Kidney (tissue), 14 donors: ENCODE data around the gene CLMN. TPM values are rescaled to one million over a fixed set of nuclear protein-coding genes. Genes with fewer than 3 reads are reported as not detected.

Experiments
- DNase-seq, 5 donors: peaks; one replicate each; pipeline ENCODE4 v3.0.0-alpha.2; 2013 to 2020
- FAIRE-seq: peaks from 2 replicates; lab custom pipeline; 2012; peaks lifted over from hg19 to GRCh38; lab: Jason Lieb, UNC
- H3K27ac ChIP-seq, 2 donors: one replicate each; pipeline ENCODE4 v1.7.0; 2013; ENCODE audit warnings: low read depth in 2 of 2, low read length in 2 of 2, inconsistent platforms in 1 of 2
- H3K27me3 ChIP-seq: one replicate; pipeline ENCODE4 v1.7.1; 2013; ENCODE audit warnings: low read length, inconsistent platforms; ENCODE audit not compliant: control insufficient read depth, insufficient read depth
- H3K36me3 ChIP-seq, 3 donors: one replicate each; pipeline versions ENCODE4 v1.7.0 to v1.7.1; 2013; ENCODE audit warnings: low read length in 3 of 3, control low read depth in 1 of 3, inconsistent platforms in 1 of 3; ENCODE audit not compliant: insufficient read depth in 3 of 3, control insufficient read depth in 2 of 3
- H3K4me1 ChIP-seq, 3 donors: one replicate each; pipeline versions ENCODE4 v1.7.0 to v1.7.1; 2013; ENCODE audit warnings: low read length in 3 of 3, inconsistent platforms in 1 of 3, low read depth in 1 of 3; ENCODE audit not compliant: control insufficient read depth in 2 of 3, insufficient read depth in 2 of 3
- H3K4me3 ChIP-seq, 3 donors: one replicate each; pipeline versions ENCODE4 v1.7.0 to v1.8.1; 2013; ENCODE audit warnings: low read length in 3 of 3, control low read depth in 1 of 3, inconsistent platforms in 1 of 3
- H3K9ac ChIP-seq, 3 donors: one replicate each; pipeline versions ENCODE4 v1.7.0 to v1.7.1; 2013; ENCODE audit warnings: low read length in 3 of 3, control low read depth in 1 of 3, inconsistent platforms in 1 of 3
- H3K9me3 ChIP-seq, 3 donors: one replicate each; pipeline versions ENCODE4 v1.7.0 to v1.7.1; 2013; ENCODE audit warnings: low read length in 3 of 3, control low read depth in 1 of 3, inconsistent platforms in 1 of 3; ENCODE audit not compliant: control insufficient read depth in 2 of 3, insufficient read depth in 1 of 3
- intact Hi-C: fragments of 100-400 bp; cut with DNase I; formaldehyde crosslinking; loops from one replicate; pipeline ENCODE4 v1.11.1; 2022
- polyA plus RNA-seq: library from polyadenylated mRNA; stranded (reverse); fragments of 350-450 nt; fragmentation: Illumina TruSeq; extraction: RNeasy Lipid Tissue Mini Kit (QIAGEN cat#74804); gene quantifications from one replicate; pipeline ENCODE4 v1.2.3, GENCODE V29; 2014; ENCODE audit warnings: low read depth, low replicate concordance; ENCODE audit not compliant: insufficient read depth
- total RNA-seq: library from RNA; stranded (reverse); fragmentation: NEBNext Ultra II Directional; extraction: Animal tissue kit (Norgen Biotek cat#: 25700); gene quantifications from one replicate; pipeline ENCODE4 v1.2.1, GENCODE V29; 2021
- TF ChIP-seq, protein P1 (sequence below): IDR thresholded peaks from 3 replicates; pipeline ENCODE4 v1.5.1; 2012; ENCODE audit warnings: mild to moderate bottlenecking, moderate library complexity, borderline replicate concordance; ENCODE audit not compliant: insufficient read depth; ENCODE audit errors: extremely low read depth
- donor health status: control.
- donor health status: control.
- donor health status: control.
- donor health status: control.
- donor health status: control.
- donor health status: DM: yes; HTN: yes; CAD: no.
- donor health status: Normal renal cell carcinoma (clear cell type).

The CLMN gene
- total and polyA plus RNA-seq, 2 donors from 2014 or later: 33.1 to 151 TPM

DNA sequence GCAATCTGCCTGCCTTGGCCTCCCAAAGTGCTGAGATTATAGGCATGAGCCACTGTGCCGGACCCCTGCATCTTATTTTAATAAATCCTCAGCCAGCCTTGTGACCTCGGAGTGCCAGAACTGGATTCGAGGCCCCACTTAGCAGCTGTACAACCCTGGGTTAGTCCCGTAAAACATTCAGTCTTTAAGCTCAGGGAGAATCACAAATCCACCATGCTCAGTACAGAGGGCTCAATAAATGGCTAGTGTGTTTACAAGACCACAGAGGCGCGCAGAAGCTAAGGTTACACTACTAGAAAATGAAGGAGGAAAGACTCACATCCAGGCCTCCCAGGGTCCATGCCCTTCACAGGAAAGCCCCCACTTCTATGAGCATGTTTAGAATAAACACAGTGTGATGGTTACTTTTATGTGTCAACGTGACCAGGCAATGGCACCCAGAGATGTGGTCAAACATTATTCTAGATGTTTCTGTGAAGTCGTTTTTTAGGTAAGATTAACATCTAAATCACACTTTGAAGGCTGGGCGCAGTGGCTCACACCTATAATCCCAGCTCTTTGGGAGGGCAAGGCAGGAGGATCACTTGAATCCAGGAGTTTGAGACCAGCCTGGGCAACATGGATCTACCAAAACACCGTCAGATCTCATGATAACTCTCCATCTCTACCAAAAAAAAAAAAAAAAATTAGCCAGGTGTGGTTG, 55.3 kb downstream of the CLMN start:
- peak overlapping the region; percentile 47 to 72 for H3K27ac ChIP-seq
- H3K4me3 ChIP-seq: no peak overlapping the region
- no peaks in the 10 kb centered on the region for H3K27me3 ChIP-seq
- peaks cover 2 to 39% (median 32%) of the 10 kb centered on the region in 3 donors for H3K4me1 ChIP-seq
- intact Hi-C loops: no loop called here
- FAIRE-seq (no peak), DNase-seq (no peak)
- no peak overlapping the region for H3K9ac ChIP-seq
- TF ChIP-seq, protein P1, sequence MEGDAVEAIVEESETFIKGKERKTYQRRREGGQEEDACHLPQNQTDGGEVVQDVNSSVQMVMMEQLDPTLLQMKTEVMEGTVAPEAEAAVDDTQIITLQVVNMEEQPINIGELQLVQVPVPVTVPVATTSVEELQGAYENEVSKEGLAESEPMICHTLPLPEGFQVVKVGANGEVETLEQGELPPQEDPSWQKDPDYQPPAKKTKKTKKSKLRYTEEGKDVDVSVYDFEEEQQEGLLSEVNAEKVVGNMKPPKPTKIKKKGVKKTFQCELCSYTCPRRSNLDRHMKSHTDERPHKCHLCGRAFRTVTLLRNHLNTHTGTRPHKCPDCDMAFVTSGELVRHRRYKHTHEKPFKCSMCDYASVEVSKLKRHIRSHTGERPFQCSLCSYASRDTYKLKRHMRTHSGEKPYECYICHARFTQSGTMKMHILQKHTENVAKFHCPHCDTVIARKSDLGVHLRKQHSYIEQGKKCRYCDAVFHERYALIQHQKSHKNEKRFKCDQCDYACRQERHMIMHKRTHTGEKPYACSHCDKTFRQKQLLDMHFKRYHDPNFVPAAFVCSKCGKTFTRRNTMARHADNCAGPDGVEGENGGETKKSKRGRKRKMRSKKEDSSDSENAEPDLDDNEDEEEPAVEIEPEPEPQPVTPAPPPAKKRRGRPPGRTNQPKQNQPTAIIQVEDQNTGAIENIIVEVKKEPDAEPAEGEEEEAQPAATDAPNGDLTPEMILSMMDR: no peak
- H3K9me3 ChIP-seq: no peaks in the 10 kb centered on the region
- no peaks in the 10 kb centered on the region for H3K36me3 ChIP-seq

DNA sequence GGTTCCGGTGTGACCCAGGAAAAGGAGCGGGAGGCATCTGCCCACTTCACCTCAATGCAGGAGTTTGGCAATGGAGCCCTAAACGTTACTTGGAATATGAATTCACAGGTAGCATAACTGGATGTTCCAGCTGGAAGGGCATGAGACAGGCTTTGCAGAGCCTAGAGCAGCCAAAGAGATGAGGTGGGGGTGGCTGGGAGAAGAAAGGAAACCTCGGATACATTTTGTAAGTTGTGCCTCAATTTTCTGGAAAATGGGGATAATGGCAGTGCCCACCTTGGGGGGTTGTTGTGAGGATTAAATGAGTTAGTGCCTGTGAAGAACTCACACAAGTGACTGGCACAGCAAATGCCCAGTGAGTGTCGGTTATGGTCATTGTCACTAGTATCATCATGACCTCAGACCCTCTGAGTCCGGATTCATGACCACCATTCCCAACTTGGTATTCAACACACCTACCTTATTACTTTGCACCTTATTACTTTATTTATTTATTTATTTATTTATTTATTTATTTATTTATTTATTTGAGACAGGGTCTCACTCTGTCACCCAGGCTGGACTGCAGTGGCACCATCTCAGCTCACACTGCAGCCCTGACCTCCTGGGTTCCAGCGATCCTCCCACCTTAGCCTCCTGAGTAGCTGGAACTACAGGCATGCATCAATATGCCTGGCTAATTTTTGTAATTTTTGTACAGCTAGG, 56.0 kb downstream of the CLMN start:
- intact Hi-C loops: no loop called here
- no peak for DNase-seq
- peak overlapping the region; percentile 47 to 72 for H3K27ac ChIP-seq
- no peak for FAIRE-seq
- no peak overlapping the region for H3K9ac ChIP-seq
- no peaks in the 10 kb centered on the region for H3K27me3 ChIP-seq
- no peak overlapping the region for H3K4me3 ChIP-seq
- peaks cover 2 to 41% (median 40%) of the 10 kb centered on the region in 3 donors for H3K4me1 ChIP-seq
- no peaks in the 10 kb centered on the region for H3K36me3 ChIP-seq
- TF ChIP-seq, protein P1: no peak
- H3K9me3 ChIP-seq: no peaks in the 10 kb centered on the region

DNA sequence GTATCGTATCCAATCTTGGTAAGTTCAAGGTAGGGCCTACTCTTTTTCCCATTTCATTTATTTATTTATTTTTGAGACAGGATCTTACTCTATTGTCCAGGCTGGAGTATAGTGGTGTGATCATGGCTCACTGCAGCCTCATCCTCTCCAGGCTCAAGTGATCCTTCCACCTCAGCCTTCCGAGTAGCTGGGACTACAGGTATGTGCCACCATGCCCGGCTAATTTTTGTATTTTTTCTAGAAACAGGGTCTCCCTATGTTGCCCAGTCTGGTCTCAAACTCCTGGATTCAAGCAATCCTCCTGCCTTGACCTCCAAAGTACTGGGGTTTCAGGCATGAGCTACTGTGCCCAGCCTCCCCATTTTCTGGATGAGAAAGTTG, 57.2 kb downstream of the CLMN start:
- no peak for DNase-seq
- no peaks in the 10 kb centered on the region for H3K27me3 ChIP-seq
- H3K9me3 ChIP-seq: no peaks in the 10 kb centered on the region
- TF ChIP-seq, protein P1: no peak
- intact Hi-C loops: no loop called here
- no peak overlapping the region for H3K4me3 ChIP-seq
- FAIRE-seq: no peak
- H3K4me1 ChIP-seq: peaks cover 2 to 45% (median 41%) of the 10 kb centered on the region in 3 donors
- H3K9ac ChIP-seq: peak overlapping the region in 1 of 3 donors; percentile 28
- H3K36me3 ChIP-seq: no peaks in the 10 kb centered on the region
- H3K27ac ChIP-seq: peak overlapping the region; percentile 28 to 77
